H1 (cell line): ENCODE data around the gene NEK11. TPM values are rescaled to one million over a fixed set of nuclear protein-coding genes. Genes with fewer than 3 reads are reported as not detected.

Source experiments
- CTCF ChIA-PET: fragments of 300-600 bp; sonication (Branson Sonifier 250); formaldehyde crosslinking; loops from one replicate; lab custom pipeline; 2021; ENCODE audit not compliant: partially characterized antibody; lab: Charles Lee
- POLR2A ChIA-PET: fragments of 300-600 bp; sonication (Branson Sonifier 250); formaldehyde crosslinking; loops from one replicate; lab custom pipeline; 2021; ENCODE audit warnings: inconsistent platforms; ENCODE audit not compliant: partially characterized antibody; lab: Charles Lee
- DNase-seq, 2 experiments: peaks; one replicate each; pipeline versions ENCODE4 v3.0.0 to v3.0.0-alpha.2; 2010 to 2022; ENCODE audit warnings: low spot score in 2 of 2, low read depth in 1 of 2, mixed read lengths in 1 of 2
- FAIRE-seq: peaks from 2 replicates; lab custom pipeline; 2011; peaks lifted over from hg19 to GRCh38; lab: Jason Lieb, UNC
- H2AFZ ChIP-seq: 2 replicates; pipeline ENCODE4 v1.8.1; 2012; ENCODE audit warnings: low read length, inconsistent platforms
- H2AK5ac ChIP-seq: 2 replicates; pipeline ENCODE4 v1.6.1; 2013; ENCODE audit warnings: low read depth, low read length
- H2BK120ac ChIP-seq: replicated peaks from 2 replicates; pipeline ENCODE3; 2013; ENCODE audit warnings: low read depth, low read length, inconsistent platforms
- H2BK12ac ChIP-seq: 2 replicates; pipeline ENCODE4 v1.6.1; 2013; ENCODE audit warnings: low read depth, low read length
- H2BK15ac ChIP-seq: 2 replicates; pipeline ENCODE4 v1.6.1; 2013; ENCODE audit warnings: low read length
- H2BK20ac ChIP-seq: 2 replicates; pipeline ENCODE4 v1.6.1; 2013; ENCODE audit warnings: low read length
- H2BK5ac ChIP-seq: 2 replicates; pipeline ENCODE4 v1.6.1; 2013; ENCODE audit warnings: low read depth, low read length
- H3K14ac ChIP-seq: 2 replicates; pipeline ENCODE4 v1.6.1; 2013; ENCODE audit warnings: inconsistent platforms; ENCODE audit not compliant: insufficient read length
- H3K18ac ChIP-seq: 2 replicates; pipeline ENCODE4 v1.6.1; 2013; ENCODE audit warnings: low read length; ENCODE audit errors: extremely low read depth
- H3K23ac ChIP-seq: 2 replicates; pipeline ENCODE4 v1.6.1; 2013; ENCODE audit warnings: inconsistent platforms; ENCODE audit not compliant: insufficient read length
- H3K23me2 ChIP-seq: 2 replicates; pipeline ENCODE4 v1.6.1; 2013; ENCODE audit warnings: low read depth, low read length
- H3K27ac ChIP-seq: 2 replicates; pipeline ENCODE4 v1.6.1; 2011; ENCODE audit warnings: low read depth, low read length, inconsistent platforms
- H3K27me3 ChIP-seq, 4 experiments: replicated peaks in 1 of 4; 1 replicate in 1 of 4; 2 replicates in 3 of 4; pipeline versions ENCODE4 v1.6.1 to v1.8.1; 2011 to 2013; ENCODE audit warnings: low read length in 3 of 4, mild to moderate bottlenecking in 3 of 4, inconsistent platforms in 2 of 4, mixed read lengths in 2 of 4, moderate library complexity in 1 of 4; ENCODE audit not compliant: control insufficient read depth in 3 of 4, insufficient read depth in 3 of 4; ENCODE audit errors: extremely low read depth in 1 of 4
- H3K36me3 ChIP-seq, 4 experiments: 2 replicates each; pipeline versions ENCODE4 v1.6.1 to v1.8.1; 2011 to 2013; ENCODE audit warnings: mild to moderate bottlenecking in 4 of 4, low read length in 3 of 4, moderate library complexity in 2 of 4, control low read depth in 1 of 4, inconsistent platforms in 1 of 4; ENCODE audit not compliant: insufficient read depth in 4 of 4, control insufficient read depth in 2 of 4
- H3K4ac ChIP-seq: replicated peaks from 2 replicates; pipeline ENCODE3; 2013; ENCODE audit warnings: low read length, low read depth, mixed read lengths, inconsistent platforms; ENCODE audit not compliant: insufficient read length
- H3K4me1 ChIP-seq, 4 experiments: replicated peaks in 1 of 4; 1 replicate in 1 of 4; 2 replicates in 3 of 4; pipeline versions ENCODE4 v1.6.1 to v1.8.1; 2011 to 2013; ENCODE audit warnings: low read length in 3 of 4, inconsistent platforms in 2 of 4, mixed read lengths in 1 of 4; ENCODE audit not compliant: insufficient read depth in 4 of 4, control insufficient read depth in 3 of 4
- H3K4me2 ChIP-seq, 2 experiments: 2 replicates each; pipeline versions ENCODE4 v1.6.1 to v1.8.1; 2011 to 2013; ENCODE audit warnings: low read depth in 2 of 2, low read length in 2 of 2, control low read depth in 1 of 2, inconsistent platforms in 1 of 2, mild to moderate bottlenecking in 1 of 2; ENCODE audit not compliant: insufficient read depth in 1 of 2
- H3K4me3 ChIP-seq, 4 experiments: fragments of 200-600, 300-600 bp in 1 of 4; sonication (generic), shearing (Covaris generic), sonication (Bioruptor Twin) in 1 of 4; 2 replicates each; pipeline versions ENCODE4 v1.5.1 to v1.8.1; 2011 to 2016; ENCODE audit warnings: low read length in 4 of 4, low read depth in 3 of 4, control low read depth in 2 of 4, inconsistent platforms in 2 of 4, mild to moderate bottlenecking in 2 of 4, mixed read lengths in 1 of 4, moderate library complexity in 1 of 4; ENCODE audit not compliant: insufficient read depth in 2 of 4; ENCODE audit errors: extremely low read depth in 1 of 4
- H3K56ac ChIP-seq: replicated peaks from 2 replicates; pipeline ENCODE3; 2013; ENCODE audit warnings: low read depth, mild to moderate bottlenecking, mixed read lengths, low read length, inconsistent platforms; ENCODE audit not compliant: insufficient read length
- H3K79me1 ChIP-seq: 2 replicates; pipeline ENCODE4 v1.6.1; 2013; ENCODE audit warnings: low read depth, low read length, control low read depth
- H3K79me2 ChIP-seq, 2 experiments: 2 replicates each; pipeline versions ENCODE4 v1.6.1 to v1.8.1; 2012 to 2013; ENCODE audit warnings: low read length in 2 of 2, mild to moderate bottlenecking in 2 of 2, inconsistent platforms in 1 of 2; ENCODE audit not compliant: insufficient read depth in 2 of 2, control insufficient read depth in 1 of 2
- H3K9ac ChIP-seq, 4 experiments: replicated peaks in 1 of 4; 1 replicate in 1 of 4; 2 replicates in 3 of 4; pipeline versions ENCODE4 v1.6.1 to v1.8.1; 2011 to 2013; ENCODE audit warnings: low read depth in 3 of 4, low read length in 3 of 4, control low read depth in 2 of 4, mild to moderate bottlenecking in 2 of 4, moderate library complexity in 2 of 4, inconsistent platforms in 1 of 4; ENCODE audit errors: extremely low read depth in 1 of 4
- H3K9me3 ChIP-seq, 2 experiments: 2 replicates each; pipeline versions ENCODE4 v1.6.1 to v1.8.1; 2012 to 2013; ENCODE audit warnings: mild to moderate bottlenecking in 2 of 2, moderate library complexity in 2 of 2, control low read depth in 1 of 2, inconsistent platforms in 1 of 2, low read depth in 1 of 2, low read length in 1 of 2, mixed read lengths in 1 of 2; ENCODE audit not compliant: insufficient read depth in 2 of 2
- H4K20me1 ChIP-seq, 2 experiments: replicated peaks in 1 of 2; 2 replicates each; pipeline versions ENCODE3 to v1.8.1; 2011 to 2013; ENCODE audit warnings: inconsistent platforms in 2 of 2, low read length in 2 of 2, mild to moderate bottlenecking in 1 of 2; ENCODE audit not compliant: insufficient read depth in 2 of 2, control insufficient read depth in 1 of 2
- H4K5ac ChIP-seq: 2 replicates; pipeline ENCODE4 v1.6.1; 2013; ENCODE audit warnings: low read length, low read depth, mixed read lengths, inconsistent platforms; ENCODE audit not compliant: insufficient read length
- H4K8ac ChIP-seq: 2 replicates; pipeline ENCODE4 v1.8.0; 2013; ENCODE audit warnings: mild to moderate bottlenecking, moderate library complexity, low read length, inconsistent platforms; ENCODE audit not compliant: insufficient read depth; ENCODE audit errors: extremely low read depth
- H4K91ac ChIP-seq: replicated peaks from 2 replicates; pipeline ENCODE3; 2013; ENCODE audit warnings: low read length, mixed read lengths, inconsistent platforms; ENCODE audit not compliant: insufficient read length
- BRCA1 ChIP-seq: IDR thresholded peaks from 2 replicates; pipeline ENCODE4 v1.6.1; 2012; ENCODE audit warnings: low read depth, low read length, improper control_type of control experiment
- CBX5 ChIP-seq: fragments of 300-800, 300-1000 bp; sonication (generic); IDR thresholded peaks from 2 replicates; pipeline ENCODE4 v1.7.1; 2016; ENCODE audit warnings: antibody characterized with exemption, low read length, low read depth
- CHD2 ChIP-seq: IDR thresholded peaks from 2 replicates; pipeline ENCODE4 v1.6.1; 2012; ENCODE audit warnings: low read length, improper control_type of control experiment
- CTCF ChIP-seq, 3 experiments: IDR thresholded peaks; 1 replicate in 2 of 3; 2 replicates in 1 of 3; pipeline versions ENCODE4 v1.5.1 to v1.6.1; 2011; ENCODE audit warnings: low read length in 3 of 3, mild to moderate bottlenecking in 3 of 3, inconsistent platforms in 2 of 3, low read depth in 1 of 3, moderate library complexity in 1 of 3; ENCODE audit not compliant: insufficient read depth in 1 of 3; ENCODE audit errors: control extremely low read depth in 1 of 3
- EZH2 ChIP-seq: fragments of 200-600 bp; sonication (generic); IDR thresholded peaks from 2 replicates; pipeline ENCODE4 v1.7.1; 2012; ENCODE audit warnings: low read depth, mild to moderate bottlenecking, moderate library complexity, low read length, inconsistent platforms; ENCODE audit not compliant: severe bottlenecking
- SP2 ChIP-seq: IDR thresholded peaks from 2 replicates; pipeline ENCODE4 v1.6.1; 2012; ENCODE audit warnings: mild to moderate bottlenecking, low read length, inconsistent platforms
- SUZ12 ChIP-seq: fragments of 200-600 bp; sonication (generic); IDR thresholded peaks from 2 replicates; pipeline ENCODE4 v1.6.1; 2012; ENCODE audit warnings: mild to moderate bottlenecking, inconsistent platforms, low read length, moderate library complexity, mixed read lengths
- WGBS, 2 experiments: shearing (Covaris generic) in 1 of 2; methylation state at CpG; one replicate each; pipeline versions ENCODE4 v1.1.6 to v1.1.7; 2013 to 2015; ENCODE audit warnings: low lambda C conversion rate in 2 of 2, mixed read lengths in 2 of 2, inconsistent platforms in 1 of 2, low coverage in 1 of 2, missing lambda C conversion rate in 1 of 2; ENCODE audit not compliant: insufficient replicate concordance in 2 of 2, insufficient coverage in 1 of 2, insufficient read length in 1 of 2; ENCODE audit errors: extremely low coverage in 1 of 2, missing lambda C conversion rate in 1 of 2; 5-methylcytosine and 5-hydroxymethylcytosine counted together
- polyA plus RNA-seq, 7 experiments: library from polyadenylated mRNA; depleted of rRNA in 3 of 7; stranded (reverse) in 5 of 7; unstranded in 2 of 7; fragments of >200 nt in 5 of 7; fragments of 200-250 nt in 2 of 7; gene quantifications; 1 replicate in 5 of 7; 2 replicates in 1 of 7; 4 replicates in 1 of 7; pipeline versions ENCODE4 v1.2.1 to v1.2.3, GENCODE V29; 2011 to 2013; ENCODE audit warnings: missing spikeins in 2 of 7, mixed read lengths in 2 of 7
- total RNA-seq: library from RNA; stranded (reverse); fragmentation: NEBNext Ultra II Directional; extraction: Animal tissue kit (Norgen Biotek cat#: 25700); gene quantifications from 2 replicates; pipeline ENCODE4 v1.2.1, GENCODE V29; 2021

The NEK11 gene
- total and polyA plus RNA-seq, 2 of the 8 experiments (the other 6 are each of a cell fraction or from before 2014, with no cell fraction given) = 0.60 TPM; not detected in 1

GRCh38 chr3:131047582-131047981, 20.9 kb downstream of the NEK11 start:
- CTCF ChIA-PET = interaction anchor here (0.8 to 1.7 kb wide), 14 partner anchors 9 to 253 kb away, joined by 3 to 12 read pairs (median 3); no protein-coding TSS in a partner anchor
- WGBS, 2 experiments = 88% methylated on average over 2 of the region's 2 CpGs; no CpG with 5 or more reads in 1 of the 2 experiments
- H3K27ac ChIP-seq = no peak overlapping the region
- H2BK120ac ChIP-seq = no peak overlapping the region
- DNase-seq (peak in 1 of 2 experiments; percentile 57), FAIRE-seq (no peak)
- H4K5ac ChIP-seq = no peak overlapping the region
- no peak overlapping the region for H4K8ac ChIP-seq
- H3K14ac ChIP-seq = no peak overlapping the region
- POLR2A ChIA-PET = no interaction called here
- no peak for TF ChIP-seq CBX5
- peak; percentile 53 for TF ChIP-seq SP2
- no peak for TF ChIP-seq SUZ12
- TF ChIP-seq CTCF (IDR thresholded peaks at IDR 0.05; ENCODE audit: control extremely low read depth in 1 of 3, insufficient read depth in 1 of 3, low read depth in 1 of 3, low read length in 3 of 3) = peak in 2 of 3 experiments; percentile 18 to 52; a peak in 2 of 4 replicates
- no peak for TF ChIP-seq CHD2
- TF ChIP-seq BRCA1 = no peak
- TF ChIP-seq EZH2 = no peak
- H3K79me1 ChIP-seq = no peaks in the 10 kb centered on the region
- H3K9me3 ChIP-seq = no peaks in the 10 kb centered on the region; a peak in 1 of 4 replicates
- H3K36me3 ChIP-seq = no peaks in the 10 kb centered on the region
- no peak overlapping the region for H3K4me2 ChIP-seq
- no peak overlapping the region for H2BK12ac ChIP-seq
- no peaks in the 10 kb centered on the region for H3K23me2 ChIP-seq
- no peak overlapping the region for H2AK5ac ChIP-seq
- H4K20me1 ChIP-seq = no peaks in the 10 kb centered on the region
- no peak overlapping the region for H3K56ac ChIP-seq
- no peak overlapping the region for H3K4me3 ChIP-seq
- no peak overlapping the region for H2AFZ ChIP-seq
- no peaks in the 10 kb centered on the region for H3K27me3 ChIP-seq
- H3K18ac ChIP-seq = peak overlapping the region; percentile 13; the same call in 1 of the 2 replicates
- no peak overlapping the region for H2BK15ac ChIP-seq
- H3K79me2 ChIP-seq = no peaks in the 10 kb centered on the region
- H3K9ac ChIP-seq = no peak overlapping the region
- no peak overlapping the region for H2BK20ac ChIP-seq
- H3K23ac ChIP-seq = no peak overlapping the region
- peaks cover 0 to 1% (median 0%) of the 10 kb centered on the region in 4 experiments; a peak in 1 of 7 replicates for H3K4me1 ChIP-seq
- no peak overlapping the region for H2BK5ac ChIP-seq
- H3K4ac ChIP-seq = no peak overlapping the region
- no peak overlapping the region for H4K91ac ChIP-seq
